HEK293 (cell line): ENCODE data around the gene TPST2.

Experiments used
- CTCF ChIP-seq: fragments of 450-650 bp; formaldehyde crosslinking; IDR thresholded peaks from 2 replicates; pipeline ENCODE4 v1.5.1; 2016; ENCODE audit warnings: missing biosample characterization, missing genetic modification characterization
- MZF1 ChIP-seq: fragments of 450-650 bp; formaldehyde crosslinking; IDR thresholded peaks from 2 replicates; pipeline ENCODE4 v1.5.1; 2017; ENCODE audit warnings: missing biosample characterization, missing genetic modification characterization, borderline replicate concordance
- ZBTB26 ChIP-seq: fragments of 450-650 bp; formaldehyde crosslinking; optimal IDR thresholded peaks from 2 replicates; pipeline ENCODE3; 2016; ENCODE audit warnings: missing biosample characterization, mild to moderate bottlenecking, missing genetic modification characterization
- ZNF670 ChIP-seq: fragments of 450-650 bp; formaldehyde crosslinking; IDR thresholded peaks from 2 replicates; pipeline ENCODE4 v1.5.1; 2016; ENCODE audit warnings: missing biosample characterization, missing genetic modification characterization, low read depth

- TF ChIP-seq CTCF (tag by site-specific recombination) (no peak), MZF1 (tag by site-specific recombination) (no peak), ZBTB26 (tag by site-specific recombination) (no peak), ZNF670 (tag by site-specific recombination) (no peak)
Observed at GRCh38 chr22:26474682-26475081, 115.2 kb downstream of the TPST2 start.
